ENCODE data around the gene RARS2.
A peak's percentile ranks its signal among the peaks of the same experiment; 100 is the strongest.

RARS2 gene

DNA sequence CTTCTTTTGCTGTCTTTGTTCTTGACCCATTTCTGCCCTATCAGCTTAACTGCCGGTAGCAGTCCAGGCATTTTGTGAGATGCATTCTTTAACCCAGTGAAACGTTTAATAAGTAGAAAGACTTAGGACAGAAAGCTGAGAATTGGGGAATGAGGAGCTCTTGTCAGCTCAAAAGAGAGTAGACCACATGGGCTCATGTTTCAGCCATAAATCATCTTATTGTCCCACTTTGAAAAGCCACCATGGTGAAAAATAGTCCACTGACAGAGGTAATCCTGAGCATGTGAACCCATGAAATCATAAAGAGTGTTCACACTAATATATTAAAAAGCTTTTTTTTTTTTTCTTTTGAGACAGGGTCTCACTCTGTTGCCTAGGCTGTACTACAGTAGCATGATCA is 16.4 kb upstream of the RARS2 start:
- TF ChIP-seq CTCF (IDR thresholded peaks at IDR 0.05; ENCODE audit: low read depth, low read length) = no peak

GRCh38 chr6:87600576-87600975 is 10.8 kb upstream of the RARS2 start:
- TF ChIP-seq CTCF (IDR thresholded peaks at IDR 0.05; ENCODE audit: low read depth, low read length) = no peak
- no peak overlapping the region for H3K4me3 ChIP-seq (replicated peaks in 1 of 2; ENCODE audit: low read depth in 2 of 2, low read length in 2 of 2)
- no peak for DNase-seq (ENCODE audit: low read depth in 2 of 2)

More for the DNA sequence above, 16.4 kb upstream of the RARS2 start:
- H3K4me3 ChIP-seq (replicated peaks in 1 of 2; ENCODE audit: low read depth in 2 of 2, low read length in 2 of 2) = no peak overlapping the region
- DNase-seq (ENCODE audit: low read depth in 2 of 2) = no peak

DNA sequence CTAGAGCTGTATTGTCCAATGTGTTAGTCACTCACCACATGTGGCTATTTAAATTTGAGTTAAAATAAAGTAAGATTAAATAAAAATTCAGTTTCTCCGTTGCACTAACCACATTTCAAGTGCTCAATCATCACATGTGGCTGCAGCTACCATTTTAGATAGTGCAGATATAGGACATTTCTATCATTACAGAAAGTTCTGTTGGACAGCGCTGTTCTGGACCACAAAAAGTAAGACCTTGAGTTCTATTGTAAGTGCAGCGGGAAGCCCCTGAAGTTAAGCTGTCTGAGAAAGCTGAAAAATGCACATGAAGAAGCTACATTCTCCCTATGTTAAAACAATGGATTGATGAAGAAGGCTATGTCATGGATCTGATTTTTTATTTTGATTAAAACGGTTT is 1.2 kb upstream of the RARS2 start:
- peak overlapping the region; percentile 77 to 94 for H3K4me3 ChIP-seq (replicated peaks in 1 of 2; ENCODE audit: low read depth in 2 of 2, low read length in 2 of 2)
- DNase-seq (ENCODE audit: low read depth in 2 of 2) = no peak
- no peak for TF ChIP-seq CTCF (IDR thresholded peaks at IDR 0.05; ENCODE audit: low read depth, low read length)

DNA sequence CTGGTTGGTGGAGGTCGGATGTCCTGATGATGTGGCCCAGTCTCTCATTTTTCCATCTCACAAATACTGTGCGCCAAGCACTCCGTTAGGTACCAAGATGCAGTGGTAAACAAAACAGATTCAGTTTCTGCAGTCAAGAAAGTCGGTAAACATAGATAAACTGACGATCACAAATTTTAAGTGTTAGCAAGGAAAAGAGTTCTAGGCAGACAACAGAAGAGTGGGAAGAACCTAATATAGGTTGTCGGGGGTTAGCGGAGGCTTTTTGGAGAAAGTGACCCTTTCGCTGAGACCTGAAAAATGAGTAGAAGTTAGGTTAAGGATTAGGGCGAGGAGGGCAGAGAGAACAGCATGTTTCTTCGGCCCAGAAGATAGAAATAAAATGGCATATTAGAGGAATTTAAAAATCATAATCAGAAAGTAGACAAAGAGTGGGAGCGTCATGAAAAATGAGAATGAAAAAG is 662 bp upstream of the RARS2 start:
- no peak for DNase-seq (ENCODE audit: low read depth in 2 of 2)
- H3K4me3 ChIP-seq (replicated peaks in 1 of 2; ENCODE audit: low read depth in 2 of 2, low read length in 2 of 2) = peak overlapping the region; percentile 77 to 94
- TF ChIP-seq CTCF (IDR thresholded peaks at IDR 0.05; ENCODE audit: low read depth, low read length) = no peak

DNA sequence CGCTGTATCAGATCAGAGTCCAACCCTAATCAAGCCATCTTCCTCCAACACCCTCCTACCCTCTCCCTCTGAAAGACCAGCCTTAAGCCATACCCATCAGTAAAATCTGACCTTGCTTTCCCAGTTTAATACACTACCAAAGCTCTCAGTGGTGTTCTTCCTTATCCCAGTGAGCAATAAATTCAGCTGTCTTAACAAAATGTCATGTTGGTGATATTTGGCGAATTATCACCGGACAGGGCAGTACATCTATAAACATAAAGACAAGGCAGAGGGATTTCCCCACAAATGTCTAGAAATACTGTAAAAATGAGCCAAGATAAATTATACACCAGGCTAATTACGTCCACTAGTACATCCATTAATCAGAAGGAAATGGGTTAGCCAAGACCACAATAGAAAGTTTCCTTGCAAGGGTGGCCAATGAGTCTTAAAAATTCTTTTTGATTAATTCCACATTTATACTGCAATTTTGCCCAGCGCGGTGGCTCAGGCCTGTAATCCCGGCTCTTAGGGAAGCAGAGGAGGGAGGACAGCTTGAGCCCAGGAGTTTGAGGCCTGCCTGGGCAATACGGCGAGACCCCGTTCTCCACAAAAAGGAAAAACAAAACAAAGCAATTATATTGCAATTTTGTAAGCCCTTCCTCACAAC is 905 bp downstream of the RARS2 start:
- peak overlapping the region; percentile 77 to 94 for H3K4me3 ChIP-seq (replicated peaks in 1 of 2; ENCODE audit: low read depth in 2 of 2, low read length in 2 of 2)
- TF ChIP-seq CTCF (IDR thresholded peaks at IDR 0.05; ENCODE audit: low read depth, low read length) = no peak
- peak; percentile 16 to 27 for DNase-seq (ENCODE audit: low read depth in 2 of 2)

DNA sequence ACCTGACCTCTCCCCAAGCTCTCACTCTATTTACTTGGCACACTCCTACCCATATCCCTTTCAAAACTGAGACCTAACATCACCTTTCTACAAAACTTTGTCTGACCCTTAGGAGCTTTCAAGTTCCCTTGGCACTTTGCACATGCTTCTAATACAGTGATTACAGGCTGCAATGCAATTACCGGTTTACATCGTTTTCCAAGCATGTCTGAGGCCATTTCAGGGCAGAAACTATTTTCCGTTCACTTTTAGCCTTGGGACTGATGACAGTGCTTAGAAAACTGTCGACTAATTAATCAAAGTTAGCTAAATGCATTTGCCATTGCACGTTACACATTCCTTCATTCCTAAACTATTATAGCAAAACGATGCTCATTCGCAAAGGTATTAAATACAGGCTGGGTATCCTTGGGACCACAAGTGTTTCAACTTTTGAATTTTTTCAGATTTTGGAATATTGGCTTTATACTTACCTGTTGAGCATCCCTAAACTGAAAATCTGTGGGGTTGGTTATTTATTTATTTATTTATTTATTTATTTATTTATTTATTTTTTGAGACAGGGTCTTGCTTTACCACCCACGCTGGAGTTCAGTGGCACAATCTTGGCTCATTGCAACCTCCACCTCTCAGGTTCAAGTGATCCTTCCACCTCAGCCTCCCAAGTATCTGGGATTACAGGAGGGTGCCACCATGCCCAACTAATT is 3.3 kb downstream of the RARS2 start:
- no peak overlapping the region for H3K4me3 ChIP-seq (replicated peaks in 1 of 2; ENCODE audit: low read depth in 2 of 2, low read length in 2 of 2)
- DNase-seq (ENCODE audit: low read depth in 2 of 2) = no peak
- TF ChIP-seq CTCF (IDR thresholded peaks at IDR 0.05; ENCODE audit: low read depth, low read length) = no peak
